ENCODE data around the gene ACTA1.
"Not testable (repeated sequence)": the region's sequence is repeated elsewhere in the genome, so short reads cannot be mapped to it uniquely, and the experiment has no call there.

ACTA1 gene

DNA sequence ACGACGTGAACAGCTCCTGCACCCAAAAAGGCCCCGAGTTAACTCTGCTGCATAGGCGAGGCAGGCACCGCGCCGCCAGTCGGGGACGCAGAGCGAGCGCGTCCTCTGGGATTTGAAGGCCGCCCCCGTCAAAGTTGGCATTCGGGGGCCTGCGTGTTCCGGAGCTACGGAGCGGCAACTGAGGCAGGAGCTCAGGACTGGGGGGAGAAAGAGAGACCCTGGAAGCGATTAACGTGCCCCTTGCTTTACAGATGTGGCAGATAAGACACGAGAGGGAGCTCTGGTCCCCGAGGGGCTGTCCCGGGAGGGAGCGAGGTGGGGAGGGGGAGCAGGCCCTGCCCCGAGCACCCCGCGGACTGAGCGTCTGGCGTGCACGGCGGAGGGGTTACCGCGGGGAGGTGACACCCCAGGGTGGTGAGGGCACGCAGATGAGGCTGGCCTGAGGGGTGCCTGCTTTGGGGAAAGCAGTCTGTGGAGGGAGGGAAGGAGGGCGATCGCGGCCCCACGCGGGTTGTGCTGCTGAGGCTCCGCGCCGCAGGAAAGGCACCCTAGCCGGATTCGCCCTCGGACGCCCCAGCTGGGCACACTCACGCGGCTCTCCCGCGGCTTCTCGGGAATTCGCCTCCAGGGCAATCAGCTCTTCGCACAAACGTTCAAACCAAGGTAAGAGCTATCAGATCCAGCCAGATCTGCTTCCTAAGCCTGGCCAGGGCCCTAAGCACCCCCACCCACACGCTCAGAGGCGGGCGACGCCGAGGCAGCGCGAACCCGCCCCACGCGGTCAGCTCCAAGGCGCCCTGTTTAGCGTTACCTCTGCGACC is 26.5 kb downstream of the ACTA1 start:
- DNase-seq: peak; percentile 23

DNA sequence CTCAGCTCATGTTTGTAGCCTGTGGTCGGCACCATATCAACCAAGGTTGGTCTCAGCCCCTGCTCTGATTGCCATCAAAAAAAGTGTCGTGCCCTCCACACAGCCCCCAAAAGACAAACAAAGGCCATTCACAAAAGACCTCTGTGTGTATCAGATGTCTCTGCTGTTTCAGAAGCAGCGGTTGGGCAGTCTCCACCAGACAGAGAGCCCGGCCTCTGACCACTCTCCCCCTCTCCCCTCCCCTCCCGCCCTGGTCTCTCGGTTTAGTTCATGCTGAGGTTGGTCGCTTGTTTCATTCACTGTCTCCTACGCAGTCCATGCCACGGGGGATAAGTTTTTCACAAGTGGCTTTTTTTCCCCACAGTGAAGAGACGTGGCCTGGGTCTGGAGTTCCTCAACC is 27.1 kb downstream of the ACTA1 start:
- no peak for DNase-seq

DNA sequence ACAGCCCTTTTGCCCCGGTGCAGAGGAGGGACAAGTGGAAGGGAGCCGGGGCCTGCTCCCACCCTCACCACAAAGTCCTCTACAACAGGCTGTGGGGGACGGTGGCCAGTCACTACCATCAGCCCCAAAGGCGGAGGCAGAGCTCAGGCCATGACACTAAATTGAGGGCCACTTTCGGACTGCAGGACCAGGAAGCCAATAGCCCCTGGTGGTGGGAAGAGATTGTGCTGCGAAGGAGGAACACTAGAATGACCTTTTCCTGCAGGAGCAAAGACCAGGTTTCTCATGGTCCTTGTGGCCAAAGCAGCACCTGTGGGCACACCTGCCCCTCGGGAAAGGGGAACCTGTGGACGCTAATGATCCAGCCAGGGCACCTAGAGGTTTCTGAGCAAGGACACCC is 30.3 kb downstream of the ACTA1 start:
- DNase-seq: no peak

DNA sequence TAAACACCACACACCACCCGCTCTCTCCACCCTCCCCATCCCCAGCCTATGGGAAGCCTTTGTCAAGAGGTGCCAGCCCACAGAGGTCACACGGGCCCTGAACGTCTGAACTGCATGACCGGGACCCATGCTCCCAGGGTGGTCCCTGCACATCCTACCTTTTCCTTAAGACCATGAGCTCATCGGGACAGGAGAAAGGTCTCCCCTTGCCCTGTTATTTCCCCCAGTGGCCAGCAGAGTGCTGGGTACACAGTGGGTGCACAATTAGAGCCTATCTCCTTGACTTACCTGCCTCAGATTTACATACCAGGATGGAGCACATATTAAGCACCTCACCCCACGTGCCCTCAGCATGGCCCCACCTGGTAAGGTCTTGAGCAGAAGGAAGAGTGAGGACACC is 30.9 kb downstream of the ACTA1 start:
- no peak for DNase-seq

DNA sequence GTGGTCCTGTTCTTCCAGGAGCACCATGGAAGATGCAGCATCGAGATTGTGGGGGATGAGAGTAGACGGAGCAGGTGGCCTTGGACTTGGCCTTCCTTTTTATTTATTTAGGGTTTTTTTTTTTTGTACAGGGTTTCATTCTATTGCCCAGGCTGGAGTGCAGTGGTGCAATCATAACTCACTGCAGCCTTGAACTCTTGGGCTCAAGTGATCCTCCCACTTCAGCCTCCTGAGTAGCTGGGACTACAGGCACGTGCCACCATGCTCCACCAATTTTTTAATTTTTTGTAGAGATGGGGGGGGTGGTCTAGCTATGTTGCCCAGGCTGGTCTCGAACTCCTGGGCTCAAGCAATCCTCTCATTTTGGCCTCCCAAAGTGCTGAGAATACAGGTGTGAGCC is 31.6 kb downstream of the ACTA1 start:
- DNase-seq: not testable (repeated sequence)

DNA sequence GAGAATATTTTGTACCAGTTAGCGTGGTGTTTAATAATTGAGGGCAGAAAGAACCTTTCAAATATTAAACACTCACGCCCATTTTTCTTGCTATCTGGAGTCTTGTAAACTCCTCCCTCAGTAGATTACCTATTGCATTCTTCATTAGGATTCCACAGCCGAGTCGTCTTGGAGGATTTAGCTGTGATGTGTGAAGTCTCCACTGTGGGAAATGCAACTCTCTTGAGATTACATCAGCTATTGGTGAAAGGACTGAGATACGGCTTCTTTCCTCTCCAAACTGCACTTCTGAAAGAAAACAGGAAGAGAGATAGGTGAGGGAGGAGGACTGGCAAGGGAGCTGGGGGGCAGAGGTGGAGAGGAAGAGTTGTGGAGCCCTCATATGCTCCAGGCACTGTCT is 36.1 kb downstream of the ACTA1 start:
- DNase-seq: no peak

DNA sequence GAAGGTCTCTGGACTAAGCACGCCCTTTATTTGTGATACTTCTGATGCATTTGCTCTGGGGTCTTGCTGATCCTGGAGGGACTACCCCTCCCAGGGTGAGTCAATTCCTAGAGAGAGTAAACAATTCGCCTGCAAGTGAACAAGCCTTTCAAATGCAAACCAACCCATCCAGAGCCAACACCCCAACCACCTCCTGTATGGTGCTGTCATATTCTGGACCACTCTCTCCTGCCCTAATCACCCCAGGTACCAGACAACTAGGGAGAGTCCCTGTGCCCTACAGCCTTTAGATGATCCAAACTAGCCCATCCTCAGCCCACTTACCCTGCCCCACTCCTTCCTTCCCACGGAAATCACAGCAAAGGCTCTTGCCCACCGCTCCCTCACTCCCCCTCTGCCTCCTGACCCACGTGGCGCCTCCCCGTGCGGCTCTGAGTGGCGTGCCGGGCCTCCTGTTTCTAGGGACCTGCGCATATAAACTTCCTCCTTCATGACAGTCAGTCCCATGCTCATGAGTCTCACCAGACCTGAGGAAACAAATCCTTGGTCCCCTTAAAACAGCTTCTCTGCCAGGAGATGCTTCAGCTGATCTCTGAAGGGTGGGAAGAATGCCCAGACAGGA is 37.2 kb downstream of the ACTA1 start:
- no peak for DNase-seq

DNA sequence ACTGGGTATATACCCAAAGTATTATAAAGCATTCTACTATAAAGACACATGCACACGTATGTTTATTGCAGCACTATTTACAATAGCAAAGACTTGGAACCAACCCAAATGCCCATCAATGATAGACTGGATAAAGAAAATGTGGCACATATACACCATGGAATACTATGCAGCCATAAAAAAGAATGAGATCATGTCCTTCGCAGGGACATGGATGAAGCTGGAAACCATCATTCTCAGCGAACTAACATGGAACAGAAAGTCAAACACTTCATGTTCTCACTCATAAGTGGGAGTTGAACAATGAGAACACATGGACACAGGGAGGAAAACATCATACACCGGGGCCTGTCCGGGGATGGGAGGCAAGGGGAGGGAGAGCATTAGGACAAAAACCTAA is 39.4 kb downstream of the ACTA1 start:
- not testable (repeated sequence) for DNase-seq

DNA sequence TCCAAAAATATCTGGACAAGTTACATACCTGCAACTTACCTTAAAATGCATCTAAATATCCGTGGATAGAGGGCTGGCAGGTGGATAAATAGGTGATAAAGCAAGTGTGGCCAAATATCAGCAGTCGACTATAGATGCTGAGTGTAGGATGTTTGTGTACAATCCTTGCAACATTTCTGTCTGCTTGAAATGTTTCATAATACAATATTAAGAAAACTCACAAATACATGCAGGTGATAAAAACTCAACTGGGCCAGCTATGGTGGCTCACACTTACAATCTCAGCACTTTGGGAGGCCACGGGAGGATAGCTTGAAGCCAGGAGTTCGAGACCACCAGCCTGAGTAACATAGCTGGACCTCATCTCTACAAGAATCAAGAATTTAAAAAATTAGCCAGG is 41.0 kb downstream of the ACTA1 start:
- no peak for DNase-seq

DNA sequence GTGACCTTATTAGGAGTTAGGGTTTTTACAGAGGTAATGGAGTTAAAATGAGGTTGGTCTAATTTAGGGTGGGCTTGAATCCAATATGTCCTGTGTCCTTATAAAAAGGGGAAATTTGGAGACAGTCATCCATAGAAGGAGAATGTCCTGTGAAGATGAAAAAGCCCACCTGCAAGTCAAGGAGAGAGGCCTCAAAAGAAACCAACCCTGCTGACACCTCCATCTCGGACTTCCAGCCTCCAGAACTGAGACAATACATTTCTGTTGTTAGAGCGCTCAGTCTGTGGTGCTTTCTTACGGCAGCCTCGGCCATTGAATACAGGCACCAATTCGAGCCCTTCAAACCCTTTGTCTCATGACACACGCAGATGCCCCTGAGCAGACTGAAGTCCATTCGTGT is 43.8 kb downstream of the ACTA1 start:
- no peak for DNase-seq

DNA sequence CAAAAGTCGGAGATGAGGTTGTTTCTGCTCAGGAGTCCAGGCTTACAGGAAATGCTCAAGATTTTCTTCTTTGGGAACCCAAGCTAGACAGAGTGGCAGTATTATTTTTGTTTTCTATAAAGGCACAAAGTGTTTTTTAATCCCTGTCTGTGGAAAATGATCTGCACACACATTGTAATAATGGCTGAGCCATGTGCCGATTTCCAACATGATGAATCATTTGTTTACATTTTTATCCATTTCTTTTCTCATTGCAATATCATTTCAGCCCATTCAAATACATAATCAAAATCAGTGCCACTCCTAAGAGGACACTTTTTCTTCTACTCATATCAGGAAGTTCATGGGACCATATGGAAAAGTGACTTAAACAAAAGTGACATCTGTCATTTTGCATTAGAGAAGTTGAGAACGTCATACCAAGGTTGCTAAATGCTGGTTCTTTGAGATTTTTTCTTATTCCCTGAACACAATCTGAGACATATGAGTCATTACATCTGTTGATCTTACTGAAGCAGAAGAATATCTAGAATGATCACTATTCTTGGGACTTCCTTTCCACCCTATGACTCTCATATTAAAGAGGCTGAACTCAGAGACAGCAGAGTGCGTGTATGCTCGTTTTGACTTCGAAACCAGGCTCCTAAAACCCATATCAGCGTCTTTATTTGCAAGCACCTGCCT is 44.9 kb downstream of the ACTA1 start:
- no peak for DNase-seq

DNA sequence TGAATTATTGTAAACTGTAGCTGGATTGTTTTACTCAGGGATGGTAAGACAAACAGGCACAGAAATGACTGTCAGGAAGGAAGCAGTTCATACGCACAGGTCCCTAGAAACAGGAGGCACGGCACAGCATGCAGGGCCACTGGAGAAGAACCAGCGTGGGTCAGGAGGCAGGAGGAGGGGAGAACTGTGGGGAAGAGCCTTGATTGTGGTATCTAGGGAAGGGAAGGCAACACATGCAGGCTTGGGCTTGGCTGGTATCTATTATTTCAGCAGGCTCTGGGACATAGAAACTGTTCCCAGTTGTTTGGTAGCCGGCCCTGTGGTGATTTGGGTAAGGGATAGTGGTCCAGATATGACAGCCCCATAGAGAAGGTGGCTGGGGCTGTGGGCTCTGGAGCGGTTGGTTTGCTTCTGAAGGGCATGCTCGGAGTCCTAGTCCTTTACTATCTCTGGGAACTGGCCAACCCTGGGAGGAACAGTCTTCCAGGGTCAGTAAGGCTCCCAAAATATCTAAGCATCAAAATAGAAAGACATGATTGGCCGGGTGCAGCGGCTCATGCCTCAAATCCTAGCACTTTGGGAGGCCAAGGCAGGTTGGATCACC is 47.9 kb downstream of the ACTA1 start:
- DNase-seq: no peak

DNA sequence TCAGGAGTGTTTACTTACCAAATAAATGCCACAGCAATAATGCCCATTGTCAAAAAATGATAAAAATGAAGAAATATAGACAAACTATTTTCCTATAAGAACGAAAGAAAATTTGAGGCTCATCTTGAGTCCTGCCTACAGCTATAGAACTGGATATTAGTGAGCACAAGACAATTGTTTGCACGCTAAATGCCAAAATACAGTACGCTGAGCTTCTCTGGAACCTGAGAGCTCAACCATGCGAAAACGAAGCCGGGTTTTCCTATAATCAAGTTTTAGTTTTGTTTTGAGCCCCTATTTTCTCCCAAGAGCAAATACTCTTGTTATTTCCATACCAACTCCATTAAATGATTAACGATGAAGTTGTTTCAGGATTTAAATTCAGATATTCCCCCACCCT is 49.1 kb downstream of the ACTA1 start:
- no peak for DNase-seq

DNA sequence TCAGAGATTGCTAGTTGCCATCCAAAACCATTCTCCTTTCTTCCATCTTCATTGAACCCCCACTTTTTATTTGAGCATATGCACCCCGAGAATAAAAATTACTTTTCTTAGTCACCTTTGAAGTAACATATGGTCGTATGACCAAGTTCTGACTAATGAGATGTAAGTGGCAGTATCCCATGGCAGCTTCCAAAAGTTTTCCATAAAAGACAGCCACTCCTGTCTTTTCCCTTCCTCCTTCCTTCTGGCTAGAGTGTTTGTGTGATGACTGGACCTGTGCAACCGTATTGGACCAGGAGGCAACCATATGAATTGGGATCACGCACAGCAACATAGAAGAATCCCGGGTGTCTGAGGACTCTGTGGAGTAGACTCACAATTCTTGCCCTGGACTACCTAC is 49.9 kb downstream of the ACTA1 start:
- no peak for DNase-seq

DNA sequence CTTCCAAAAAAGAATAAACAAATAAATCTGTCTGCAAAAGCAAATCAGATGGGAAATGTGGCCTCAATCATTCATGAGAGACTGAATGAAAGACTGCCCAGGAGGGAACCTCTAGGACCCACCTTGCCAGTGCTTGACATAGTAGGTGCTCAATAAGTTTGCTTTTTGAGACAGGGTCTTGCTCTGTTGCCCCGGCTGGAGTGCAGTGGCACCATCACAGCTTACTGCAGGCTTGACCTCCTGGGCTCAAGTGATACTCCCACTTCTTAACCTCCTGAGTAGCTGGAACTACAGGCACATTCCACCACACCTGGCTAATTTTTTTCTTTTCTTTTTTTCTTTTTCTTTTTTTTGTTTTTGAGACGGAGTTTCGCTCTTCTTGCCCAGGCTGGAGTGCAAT is 50.7 kb downstream of the ACTA1 start:
- no peak for DNase-seq

All from hematopoietic multipotent progenitor cell treated with erythropoietin and hydrocortisone succinate and interleukin-3 and kit ligand, for 6 days (in vitro differentiated cells).